Endothelial cell (in vitro differentiated cells): ENCODE results near the gene PAPLN. TPM values are rescaled to one million over a fixed set of nuclear protein-coding genes. Genes with fewer than 3 reads are reported as not detected.

Source experiments
- DNase-seq: peaks from one replicate; pipeline ENCODE4 v3.0.0; 2021; ENCODE audit warnings: low spot score
- H3K27ac Mint-ChIP-seq: one replicate; pipeline ENCODE4 v1.8.0; 2021; ENCODE audit warnings: mixed read lengths, inconsistent platforms; ENCODE audit not compliant: unreplicated experiment
- H3K27me3 Mint-ChIP-seq: one replicate; pipeline ENCODE4 v1.8.0; 2021; ENCODE audit warnings: mild to moderate bottlenecking, moderate library complexity, mixed read lengths, inconsistent platforms; ENCODE audit not compliant: unreplicated experiment
- H3K36me3 Mint-ChIP-seq: one replicate; pipeline ENCODE4 v1.8.0; 2021; ENCODE audit warnings: mild to moderate bottlenecking, low read depth, mixed read lengths, inconsistent platforms; ENCODE audit not compliant: unreplicated experiment
- H3K4me1 Mint-ChIP-seq: one replicate; pipeline ENCODE4 v1.8.0; 2021; ENCODE audit warnings: mild to moderate bottlenecking, mixed read lengths, inconsistent platforms; ENCODE audit not compliant: unreplicated experiment
- H3K4me3 Mint-ChIP-seq: one replicate; pipeline ENCODE4 v1.8.0; 2021; ENCODE audit warnings: mild to moderate bottlenecking, mixed read lengths, inconsistent platforms; ENCODE audit not compliant: unreplicated experiment
- H3K9me3 Mint-ChIP-seq: one replicate; pipeline ENCODE4 v1.8.0; 2021; ENCODE audit warnings: mixed read lengths, inconsistent platforms; ENCODE audit not compliant: unreplicated experiment
- total RNA-seq: library from RNA; stranded (reverse); fragmentation: NEBNext Ultra II Directional; extraction: Animal tissue kit (Norgen Biotek cat#: 25700); gene quantifications from one replicate; pipeline ENCODE4 v1.2.1, GENCODE V29; 2021; ENCODE audit not compliant: unreplicated experiment
- TF ChIP-seq, protein P1 (sequence below): fragments of 200-600 bp; sonication (generic); IDR thresholded peaks from one replicate; pipeline ENCODE4 v1.5.0; 2021; ENCODE audit warnings: antibody characterized with exemption; ENCODE audit not compliant: unreplicated experiment

The PAPLN gene
- total RNA-seq, 1 donor from 2014 or later, result 1.1 TPM

- Mint-ChIP-seq H3K27me3 (peaks cover 4% of the 10 kb centered on the region), H3K27ac (no peak overlapping the region), H3K4me1 (peaks cover 2% of the 10 kb centered on the region), H3K9me3 (no peaks in the 10 kb centered on the region), H3K4me3 (no peak overlapping the region), H3K36me3 (peaks cover 46% of the 10 kb centered on the region)
- TF ChIP-seq, protein P1, sequence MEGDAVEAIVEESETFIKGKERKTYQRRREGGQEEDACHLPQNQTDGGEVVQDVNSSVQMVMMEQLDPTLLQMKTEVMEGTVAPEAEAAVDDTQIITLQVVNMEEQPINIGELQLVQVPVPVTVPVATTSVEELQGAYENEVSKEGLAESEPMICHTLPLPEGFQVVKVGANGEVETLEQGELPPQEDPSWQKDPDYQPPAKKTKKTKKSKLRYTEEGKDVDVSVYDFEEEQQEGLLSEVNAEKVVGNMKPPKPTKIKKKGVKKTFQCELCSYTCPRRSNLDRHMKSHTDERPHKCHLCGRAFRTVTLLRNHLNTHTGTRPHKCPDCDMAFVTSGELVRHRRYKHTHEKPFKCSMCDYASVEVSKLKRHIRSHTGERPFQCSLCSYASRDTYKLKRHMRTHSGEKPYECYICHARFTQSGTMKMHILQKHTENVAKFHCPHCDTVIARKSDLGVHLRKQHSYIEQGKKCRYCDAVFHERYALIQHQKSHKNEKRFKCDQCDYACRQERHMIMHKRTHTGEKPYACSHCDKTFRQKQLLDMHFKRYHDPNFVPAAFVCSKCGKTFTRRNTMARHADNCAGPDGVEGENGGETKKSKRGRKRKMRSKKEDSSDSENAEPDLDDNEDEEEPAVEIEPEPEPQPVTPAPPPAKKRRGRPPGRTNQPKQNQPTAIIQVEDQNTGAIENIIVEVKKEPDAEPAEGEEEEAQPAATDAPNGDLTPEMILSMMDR, result no peak
- no peak for DNase-seq
Observed at GRCh38 chr14:73285979-73286378, 48.7 kb downstream of the PAPLN start.

DNA sequence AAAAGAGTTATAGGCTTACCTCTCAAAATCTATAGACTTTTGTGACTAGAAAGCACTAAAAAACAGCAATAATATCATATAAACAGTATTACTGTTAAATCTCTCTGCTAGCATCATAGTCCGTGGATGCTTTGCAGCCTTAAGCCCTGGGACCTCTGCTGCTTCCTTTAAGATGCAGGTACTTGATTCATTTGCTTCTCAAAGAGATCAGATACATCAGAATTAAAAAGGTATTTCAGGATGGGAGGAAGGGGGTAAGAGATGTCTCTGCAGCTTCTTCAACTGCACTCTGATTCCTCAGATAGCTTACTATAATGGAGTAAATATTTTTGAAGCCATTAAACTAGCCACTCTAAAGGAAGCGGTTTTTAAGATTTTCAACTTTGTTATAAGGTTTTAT, 49.3 kb downstream of the PAPLN start:
- H3K4me1 Mint-ChIP-seq, result peaks cover 2% of the 10 kb centered on the region
- TF ChIP-seq, protein P1, result no peak

GRCh38 chr14:73287071-73287470, 49.8 kb downstream of the PAPLN start:
- no peak for DNase-seq
- Mint-ChIP-seq H3K27me3 (peaks cover 2% of the 10 kb centered on the region), H3K4me1 (peaks cover 2% of the 10 kb centered on the region), H3K9me3 (no peaks in the 10 kb centered on the region), H3K36me3 (peaks cover 39% of the 10 kb centered on the region), H3K4me3 (peak overlapping the region; percentile 57), H3K27ac (no peak overlapping the region)
- TF ChIP-seq, protein P1, result no peak

More for the DNA sequence above, 49.3 kb downstream of the PAPLN start:
- no peaks in the 10 kb centered on the region for H3K9me3 Mint-ChIP-seq
- H3K27me3 Mint-ChIP-seq, result peaks cover 3% of the 10 kb centered on the region
- no peak overlapping the region for H3K4me3 Mint-ChIP-seq
- DNase-seq, result no peak
- H3K27ac Mint-ChIP-seq, result no peak overlapping the region
- H3K36me3 Mint-ChIP-seq, result peaks cover 42% of the 10 kb centered on the region

DNA sequence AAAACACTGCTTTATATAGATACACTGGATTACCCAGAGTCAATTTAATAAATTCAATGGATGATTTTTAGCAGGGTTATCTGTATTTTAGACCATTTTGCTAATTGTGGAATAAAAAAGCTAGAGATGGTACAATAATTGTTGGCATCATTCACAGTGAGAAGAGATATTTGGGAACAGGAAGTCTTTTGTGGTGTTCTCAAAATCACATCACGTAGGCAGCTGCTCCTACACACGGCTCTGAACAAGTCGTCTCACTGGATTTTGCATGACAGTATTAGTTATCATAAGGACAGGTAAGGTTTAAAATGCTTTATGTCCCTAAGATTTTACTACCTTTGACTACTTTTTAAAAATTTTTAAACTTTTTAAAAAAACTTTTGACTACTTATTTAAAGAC, 52.0 kb downstream of the PAPLN start:
- no peaks in the 10 kb centered on the region for H3K9me3 Mint-ChIP-seq
- H3K27ac Mint-ChIP-seq, result no peak overlapping the region
- H3K4me3 Mint-ChIP-seq, result no peak overlapping the region
- peaks cover 38% of the 10 kb centered on the region for H3K36me3 Mint-ChIP-seq
- DNase-seq, result no peak
- TF ChIP-seq, protein P1, result no peak
- H3K27me3 Mint-ChIP-seq, result peaks cover 5% of the 10 kb centered on the region
- H3K4me1 Mint-ChIP-seq, result peaks cover 2% of the 10 kb centered on the region

DNA sequence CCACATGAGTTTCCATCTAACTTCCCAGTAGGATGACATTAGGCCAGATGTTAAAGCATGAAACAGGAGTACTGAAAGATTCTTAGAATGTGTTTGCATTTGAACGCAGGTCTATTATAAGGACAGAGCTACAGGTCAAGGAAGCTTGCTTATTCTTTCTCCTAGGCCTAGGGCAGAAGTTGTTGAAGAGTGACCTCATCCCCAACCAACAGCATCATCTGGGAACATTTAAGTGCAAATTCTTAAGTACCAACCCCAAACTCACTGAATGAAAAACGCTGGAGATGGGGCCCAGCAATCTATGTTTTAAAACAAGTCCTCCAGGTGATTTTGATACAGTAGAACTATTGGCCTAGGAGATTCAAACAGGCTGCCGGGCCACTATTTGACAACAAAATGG, 52.4 kb downstream of the PAPLN start:
- Mint-ChIP-seq H3K4me3 (no peak overlapping the region), H3K36me3 (peaks cover 34% of the 10 kb centered on the region), H3K4me1 (peaks cover 2% of the 10 kb centered on the region), H3K27ac (no peak overlapping the region), H3K9me3 (no peaks in the 10 kb centered on the region), H3K27me3 (peaks cover 7% of the 10 kb centered on the region)
- TF ChIP-seq, protein P1, result no peak
- DNase-seq, result no peak
